ENCODE data around the gene CAMK1.
"Not testable (repeated sequence)": the region's sequence is repeated elsewhere in the genome, so short reads cannot be mapped to it uniquely, and the experiment has no call there.

CAMK1 gene

GRCh38 chr3:9792405-9793160, 22.8 kb upstream of the CAMK1 start, which contains the start of the genes ARPC4 and TADA3:
Gene ARPC4 (plus strand): TSS chr3:9793082. CDS start chr3:9793122, 40 bp downstream.
Gene TADA3 (minus strand): TSS chr3:9792473. CDS start chr3:9791466, 1,007 bp downstream.
- peak; percentile 93 for DNase-seq

- no peak for DNase-seq
Observed at GRCh38 chr3:9791790-9792404, 22.1 kb upstream of the CAMK1 start.

GRCh38 chr3:9791127-9791526, 21.4 kb upstream of the CAMK1 start:
- DNase-seq: no peak

GRCh38 chr3:9787714-9788113, 18.0 kb upstream of the CAMK1 start:
- DNase-seq: peak; percentile 58

GRCh38 chr3:9786825-9787669, 17.3 kb upstream of the CAMK1 start:
- no peak for DNase-seq

GRCh38 chr3:9786209-9786739, 16.5 kb upstream of the CAMK1 start:
- no peak for DNase-seq

- no peak for DNase-seq
Observed at GRCh38 chr3:9785602-9786001, 15.9 kb upstream of the CAMK1 start.

GRCh38 chr3:9784965-9785364, 15.2 kb upstream of the CAMK1 start:
- DNase-seq: no peak

GRCh38 chr3:9783954-9784353, 14.2 kb upstream of the CAMK1 start:
- DNase-seq: no peak

- no peak for DNase-seq
Observed at GRCh38 chr3:9782770-9783169, 13.0 kb upstream of the CAMK1 start.

- no peak for DNase-seq
Observed at GRCh38 chr3:9781978-9782603, 12.3 kb upstream of the CAMK1 start.

GRCh38 chr3:9781551-9781950, 11.8 kb upstream of the CAMK1 start:
- no peak for DNase-seq

GRCh38 chr3:9780910-9781309, 11.2 kb upstream of the CAMK1 start:
- DNase-seq: no peak

GRCh38 chr3:9780458-9780812, 10.7 kb upstream of the CAMK1 start:
- no peak for DNase-seq

GRCh38 chr3:9779721-9780457, 10.1 kb upstream of the CAMK1 start:
- DNase-seq: peak; percentile 70

- no peak for DNase-seq
Observed at GRCh38 chr3:9779075-9779593, 9.4 kb upstream of the CAMK1 start.

- DNase-seq: peak; percentile 75
Observed at GRCh38 chr3:9778143-9779074, 8.7 kb upstream of the CAMK1 start.

GRCh38 chr3:9777694-9778021, 7.9 kb upstream of the CAMK1 start:
- no peak for DNase-seq

- DNase-seq: no peak
Observed at GRCh38 chr3:9776896-9777693, 7.3 kb upstream of the CAMK1 start.

GRCh38 chr3:9771007-9771406, 1.3 kb upstream of the CAMK1 start:
- DNase-seq: not testable (repeated sequence)

Data from stimulated activated CD8-positive, alpha-beta memory T cell treated with anti-CD3 and anti-CD28 coated beads, Interleukin-4, amount 100 ng/mL, for 48 hours (primary cell).